Activated CD8-positive, alpha-beta memory T cell treated with anti-CD3 and anti-CD28 coated beads for 4 hours (primary cell): Measurements from ENCODE around the gene ISOC1.

Source experiments
- DNase-seq, 2 donors: peaks; one replicate each; pipeline ENCODE4 v3.0.0-alpha.2; 2020; ENCODE audit warnings: low read depth in 2 of 2

Gene ISOC1

GRCh38 chr5:129125819-129126218 is 31.3 kb downstream of the ISOC1 start:
- no peak for DNase-seq

- no peak for DNase-seq
Measured at GRCh38 chr5:129133553-129133952, 39.0 kb downstream of the ISOC1 start.

- DNase-seq, result no peak
Measured at GRCh38 chr5:129135633-129136032, 41.1 kb downstream of the ISOC1 start.

GRCh38 chr5:129137637-129138036 is 43.1 kb downstream of the ISOC1 start:
- DNase-seq, result no peak

- DNase-seq, result no peak
Measured at GRCh38 chr5:129141078-129141477, 46.5 kb downstream of the ISOC1 start.

- DNase-seq, result no peak
Measured at GRCh38 chr5:129141696-129142095, 47.1 kb downstream of the ISOC1 start.

GRCh38 chr5:129155876-129156275 is 61.3 kb downstream of the ISOC1 start:
- DNase-seq, result no peak

GRCh38 chr5:129161830-129162229 is 67.3 kb downstream of the ISOC1 start:
- DNase-seq, result no peak
